ENCODE results near the gene EEF1AKMT1. TPM values are rescaled to one million over a fixed set of nuclear protein-coding genes. Genes with fewer than 3 reads are reported as not detected.

EEF1AKMT1 gene
- total RNA-seq, 1 experiment from 2014 or later: 8.9 TPM

DNA sequence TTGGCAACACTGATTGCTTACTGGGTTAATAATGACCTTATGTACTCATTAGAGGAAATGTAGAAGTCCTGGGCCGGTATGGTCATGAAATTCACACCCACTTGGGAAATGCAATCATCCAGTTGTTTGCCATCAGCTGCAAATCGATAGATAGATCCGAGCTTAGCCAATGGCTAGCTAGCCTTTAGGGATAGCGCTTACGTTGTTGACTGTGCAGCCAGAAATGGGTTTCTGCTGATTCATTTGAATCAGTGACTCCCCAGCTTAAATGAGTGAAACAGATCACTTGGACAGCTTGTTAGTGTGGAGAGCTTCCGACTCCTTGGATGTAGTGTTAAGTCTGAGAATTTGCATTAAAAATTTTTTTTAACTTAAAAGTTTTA lies 58.4 kb downstream of the EEF1AKMT1 start:
- intact Hi-C loops (cut with micrococcal nuclease; ENCODE audit: unreplicated experiment): no loop called here
- no peak for TF ChIP-seq EZH2 (IDR thresholded peaks at IDR 0.05; ENCODE audit: low read depth)
- TF ChIP-seq CTCF (conservative IDR thresholded peaks at IDR 0.05): no peak
- Histone ChIP-seq H3K4me3 (no peak overlapping the region), H3K27me3 (ENCODE audit: insufficient read depth, low read depth) (no peaks in the 10 kb centered on the region), H3K9me2 (ENCODE audit: insufficient read depth) (no peaks in the 10 kb centered on the region), H2AFZ (no peak overlapping the region), H3K79me2 (ENCODE audit: low read depth) (no peaks in the 10 kb centered on the region), H3F3A (ENCODE audit: insufficient read depth, low read depth) (peaks cover 4% of the 10 kb centered on the region; the same call in 1 of the 2 replicates), H3K9me3 (ENCODE audit: insufficient read depth, low read depth) (no peaks in the 10 kb centered on the region), H4K20me1 (ENCODE audit: insufficient read depth) (0 out of 2 replicates have a peak, but pooled peaks cover 4% of the 10 kb centered on the region), H3K4me1 (replicated peaks; ENCODE audit: insufficient read depth) (no peaks in the 10 kb centered on the region), H3K4me2 (no peak overlapping the region), H3K36me3 (ENCODE audit: low read depth) (no peaks in the 10 kb centered on the region), H3K27ac (no peak overlapping the region)
- POLR2A ChIA-PET (ENCODE audit: unreplicated experiment): no interaction called here
- DNase-seq: no peak
- BruUV-seq (replicated peaks): no TSS peak
- CTCF ChIA-PET: no interaction called here

DNA sequence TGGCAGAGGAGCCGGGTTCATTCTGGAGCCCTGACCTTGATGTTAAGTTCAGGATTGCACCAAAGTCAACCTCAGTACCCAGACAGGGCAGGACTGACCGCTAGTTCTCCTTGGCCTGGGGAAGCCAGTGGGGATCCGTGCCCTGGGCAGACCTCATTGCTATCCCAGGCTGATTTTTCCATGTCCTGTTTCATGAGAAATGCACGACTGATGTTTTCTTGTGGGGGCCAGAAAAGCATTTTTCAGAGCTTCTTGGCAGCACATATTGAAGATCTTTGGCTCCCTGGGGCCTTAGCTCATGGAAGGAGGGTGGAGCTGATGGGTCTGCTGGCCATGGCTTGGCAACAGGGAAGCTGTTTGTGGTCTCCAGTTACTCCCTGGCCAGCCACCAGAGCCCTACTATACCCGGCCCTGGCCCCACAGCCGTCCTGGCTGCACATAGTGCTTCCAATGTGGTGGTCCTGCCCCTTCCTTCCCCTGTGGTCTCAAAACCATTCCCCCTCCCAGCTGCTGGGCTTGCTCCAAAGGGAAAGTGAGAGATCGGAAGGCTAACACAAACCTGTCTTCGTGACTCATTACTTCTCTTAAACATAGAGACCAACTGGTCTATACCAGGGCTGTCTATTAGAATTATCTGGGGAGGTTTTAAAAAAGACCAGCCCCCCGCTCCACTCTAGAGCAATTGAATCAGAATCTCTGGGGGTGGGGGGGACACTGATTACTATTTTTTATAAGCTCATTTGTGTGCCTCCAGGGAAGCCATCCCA lies 59.0 kb downstream of the EEF1AKMT1 start:
- Histone ChIP-seq H3K9me2 (ENCODE audit: insufficient read depth) (no peaks in the 10 kb centered on the region), H3K79me2 (ENCODE audit: low read depth) (no peaks in the 10 kb centered on the region), H3F3A (ENCODE audit: insufficient read depth, low read depth) (peaks cover 4% of the 10 kb centered on the region; the same call in 1 of the 2 replicates), H3K4me2 (no peak overlapping the region), H3K27ac (no peak overlapping the region), H4K20me1 (ENCODE audit: insufficient read depth) (0 out of 2 replicates have a peak, but pooled peaks cover 4% of the 10 kb centered on the region), H3K27me3 (ENCODE audit: insufficient read depth, low read depth) (no peaks in the 10 kb centered on the region), H3K4me1 (replicated peaks; ENCODE audit: insufficient read depth) (no peaks in the 10 kb centered on the region), H3K4me3 (no peak overlapping the region), H3K9me3 (ENCODE audit: insufficient read depth, low read depth) (no peaks in the 10 kb centered on the region), H3K36me3 (ENCODE audit: low read depth) (no peaks in the 10 kb centered on the region), H2AFZ (no peak overlapping the region)
- no TSS peak for BruUV-seq (replicated peaks)
- intact Hi-C loops (cut with micrococcal nuclease; ENCODE audit: unreplicated experiment): loop anchor here (5.0 kb wide), 2 partner anchors 98 to 217 kb away; no protein-coding TSS in a partner anchor
- POLR2A ChIA-PET (ENCODE audit: unreplicated experiment): no interaction called here
- no peak for DNase-seq
- no peak for TF ChIP-seq CTCF (conservative IDR thresholded peaks at IDR 0.05)
- TF ChIP-seq EZH2 (IDR thresholded peaks at IDR 0.05; ENCODE audit: low read depth): no peak
- CTCF ChIA-PET: no interaction called here

- no TSS peak for BruUV-seq (replicated peaks)
- no peak for DNase-seq
- CTCF ChIA-PET: no interaction called here
Observed at GRCh38 chr13:20714161-20714560, 59.6 kb downstream of the EEF1AKMT1 start.

More at GRCh38 chr13:20714161-20714560, 59.6 kb downstream of the EEF1AKMT1 start:
- 0 out of 2 replicates have a peak, but pooled peaks cover 4% of the 10 kb centered on the region for H4K20me1 ChIP-seq (ENCODE audit: insufficient read depth)
- no peak overlapping the region for H3K4me2 ChIP-seq
- H3K27me3 ChIP-seq (ENCODE audit: insufficient read depth, low read depth): no peaks in the 10 kb centered on the region
- no peaks in the 10 kb centered on the region for H3K9me2 ChIP-seq (ENCODE audit: insufficient read depth)
- H3K79me2 ChIP-seq (ENCODE audit: low read depth): no peaks in the 10 kb centered on the region
- no peak overlapping the region for H3K27ac ChIP-seq
- H3K36me3 ChIP-seq (ENCODE audit: low read depth): no peaks in the 10 kb centered on the region
- intact Hi-C loops (cut with micrococcal nuclease; ENCODE audit: unreplicated experiment): loop anchor here (5.0 kb wide), 2 partner anchors 98 to 217 kb away; no protein-coding TSS in a partner anchor
- no peak overlapping the region for H2AFZ ChIP-seq
- POLR2A ChIA-PET (ENCODE audit: unreplicated experiment): no interaction called here
- TF ChIP-seq CTCF (conservative IDR thresholded peaks at IDR 0.05): no peak
- TF ChIP-seq EZH2 (IDR thresholded peaks at IDR 0.05; ENCODE audit: low read depth): no peak
- H3K4me3 ChIP-seq: no peak overlapping the region
- H3K4me1 ChIP-seq (replicated peaks; ENCODE audit: insufficient read depth): no peaks in the 10 kb centered on the region
- peaks cover 4% of the 10 kb centered on the region; the same call in 1 of the 2 replicates for H3F3A ChIP-seq (ENCODE audit: insufficient read depth, low read depth)
- no peaks in the 10 kb centered on the region for H3K9me3 ChIP-seq (ENCODE audit: insufficient read depth, low read depth)
